Neural progenitor cell (in vitro differentiated cells): ENCODE measurements around the gene HIVEP1. TPM values are rescaled to one million over a fixed set of nuclear protein-coding genes. Genes with fewer than 3 reads are reported as not detected.

ENCODE experiments used
- DNase-seq: peaks from one replicate; pipeline ENCODE4 v3.0.0-alpha.2; 2016; ENCODE audit warnings: low spot score
- H2AFZ ChIP-seq: fragments of 200-600 bp; sonication (generic); replicated peaks from 2 replicates; pipeline ENCODE4 v1.6.1; 2016; ENCODE audit warnings: antibody characterized with exemption
- H3F3A ChIP-seq: fragments of 200-600 bp; sonication (generic); 2 replicates; pipeline ENCODE4 v1.6.1; 2016; ENCODE audit warnings: antibody characterized with exemption, low read depth
- H3K27ac ChIP-seq: fragments of 200-600 bp; sonication (generic); 2 replicates; pipeline ENCODE4 v1.5.1; 2016; ENCODE audit warnings: mild to moderate bottlenecking
- H3K27me3 ChIP-seq: fragments of 200-600 bp; sonication (generic); 2 replicates; pipeline ENCODE4 v1.6.1; 2016; ENCODE audit warnings: mild to moderate bottlenecking, moderate library complexity
- H3K36me3 ChIP-seq: fragments of 200-600 bp; sonication (generic); 2 replicates; pipeline ENCODE4 v1.5.1; 2016
- H3K4me1 ChIP-seq: fragments of 200-600 bp; sonication (generic); 2 replicates; pipeline ENCODE4 v1.6.1; 2016; ENCODE audit warnings: mixed run types
- H3K4me2 ChIP-seq: fragments of 200-600 bp; sonication (generic); 2 replicates; pipeline ENCODE4 v1.6.1; 2016
- H3K4me3 ChIP-seq: fragments of 200-600 bp; sonication (generic); 2 replicates; pipeline ENCODE4 v1.5.1; 2016
- H3K79me2 ChIP-seq: fragments of 200-600 bp; sonication (generic); 2 replicates; pipeline ENCODE4 v1.6.1; 2016; ENCODE audit warnings: low read depth
- H3K9ac ChIP-seq: fragments of 200-600 bp; sonication (generic); 2 replicates; pipeline ENCODE4 v1.6.1; 2016
- H3K9me3 ChIP-seq: fragments of 200-600 bp; sonication (generic); 2 replicates; pipeline ENCODE4 v1.5.1; 2016; ENCODE audit warnings: low read depth
- H4K20me1 ChIP-seq: fragments of 200-600 bp; sonication (generic); 2 replicates; pipeline ENCODE4 v1.6.1; 2016; ENCODE audit warnings: low read depth
- H3K27ac Mint-ChIP-seq: 3 replicates; pipeline ENCODE4 v1.8.0; 2021; ENCODE audit warnings: mixed read lengths
- H3K27me3 Mint-ChIP-seq: 2 replicates; pipeline ENCODE4 v1.8.0; 2022; ENCODE audit warnings: low read depth, mild to moderate bottlenecking, inconsistent platforms, moderate library complexity, mixed read lengths; ENCODE audit not compliant: insufficient read depth
- H3K36me3 Mint-ChIP-seq: 3 replicates; pipeline ENCODE4 v1.8.0; 2021; ENCODE audit warnings: mixed read lengths
- H3K4me1 Mint-ChIP-seq: 3 replicates; pipeline ENCODE4 v1.8.0; 2021; ENCODE audit warnings: mixed read lengths
- H3K4me3 Mint-ChIP-seq: 3 replicates; pipeline ENCODE4 v1.8.0; 2021; ENCODE audit warnings: mild to moderate bottlenecking, moderate library complexity, mixed read lengths
- H3K9me3 Mint-ChIP-seq: 3 replicates; pipeline ENCODE4 v1.8.0; 2020; ENCODE audit warnings: mixed read lengths
- EZH2 ChIP-seq: fragments of 200-600 bp; sonication (generic); IDR thresholded peaks from 2 replicates; pipeline ENCODE4 v1.6.1; 2017; ENCODE audit warnings: antibody characterized with exemption, mild to moderate bottlenecking, moderate library complexity
- EZH2phosphoT487 ChIP-seq: fragments of 200-600 bp; sonication (generic); IDR thresholded peaks from 2 replicates; pipeline ENCODE4 v1.6.1; 2017; ENCODE audit warnings: antibody characterized with exemption
- total RNA-seq: library from RNA; depleted of rRNA; stranded (reverse); fragments of >200 nt; gene quantifications from 2 replicates; pipeline ENCODE4 v1.2.3, GENCODE V29; 2015; ENCODE audit warnings: low replicate concordance
- TF ChIP-seq, protein P1 (sequence below): fragments of 200-600 bp; sonication (generic); IDR thresholded peaks from 2 replicates; pipeline ENCODE4 v1.5.1; 2017; ENCODE audit warnings: antibody characterized with exemption, mild to moderate bottlenecking

The HIVEP1 gene
- total RNA-seq, 1 donor from 2014 or later: 23.3 TPM

DNA sequence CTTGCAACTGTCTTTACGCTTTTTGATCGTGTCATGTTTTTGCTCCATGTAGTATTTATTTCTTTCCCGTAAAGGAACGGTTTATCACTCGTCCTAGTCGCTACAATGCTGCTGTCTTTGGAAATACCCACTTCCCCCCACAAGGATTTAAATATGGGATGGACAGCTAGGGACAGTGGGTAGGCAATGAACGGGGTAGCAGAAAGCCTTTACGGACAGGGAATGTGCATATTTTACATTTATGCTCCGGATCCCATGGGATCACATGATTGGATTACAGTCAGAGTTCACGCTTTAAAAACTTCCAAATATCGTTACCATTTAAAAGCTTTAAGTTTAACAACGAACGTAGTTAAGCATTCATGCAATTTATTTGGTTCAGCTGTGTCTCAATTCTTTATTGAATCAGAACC is 1.2 kb downstream of the HIVEP1 start:
- Mint-ChIP-seq H3K9me3 (peaks cover 7% of the 10 kb centered on the region), H3K4me1 (peaks cover 26% of the 10 kb centered on the region), H3K4me3 (peak overlapping the region; percentile 96), H3K27ac (peak overlapping the region; percentile 94), H3K36me3 (peaks cover 33% of the 10 kb centered on the region), H3K27me3 (peaks cover 9% of the 10 kb centered on the region)
- Histone ChIP-seq H3K4me3 (peak overlapping the region; percentile 85), H3K27ac (peak overlapping the region; percentile 92), H3K9ac (peak overlapping the region; percentile 3), H3K9me3 (peaks cover 4% of the 10 kb centered on the region), H3K4me1 (peaks cover 21% of the 10 kb centered on the region), H2AFZ (peak overlapping the region; percentile 26), H3K79me2 (peaks cover 62% of the 10 kb centered on the region), H3F3A (peaks cover 43% of the 10 kb centered on the region), H3K4me2 (peak overlapping the region; percentile 88), H3K36me3 (peaks cover 19% of the 10 kb centered on the region), H3K27me3 (peaks cover 12% of the 10 kb centered on the region), H4K20me1 (no peaks in the 10 kb centered on the region)
- no peak for DNase-seq
- TF ChIP-seq, protein P1, sequence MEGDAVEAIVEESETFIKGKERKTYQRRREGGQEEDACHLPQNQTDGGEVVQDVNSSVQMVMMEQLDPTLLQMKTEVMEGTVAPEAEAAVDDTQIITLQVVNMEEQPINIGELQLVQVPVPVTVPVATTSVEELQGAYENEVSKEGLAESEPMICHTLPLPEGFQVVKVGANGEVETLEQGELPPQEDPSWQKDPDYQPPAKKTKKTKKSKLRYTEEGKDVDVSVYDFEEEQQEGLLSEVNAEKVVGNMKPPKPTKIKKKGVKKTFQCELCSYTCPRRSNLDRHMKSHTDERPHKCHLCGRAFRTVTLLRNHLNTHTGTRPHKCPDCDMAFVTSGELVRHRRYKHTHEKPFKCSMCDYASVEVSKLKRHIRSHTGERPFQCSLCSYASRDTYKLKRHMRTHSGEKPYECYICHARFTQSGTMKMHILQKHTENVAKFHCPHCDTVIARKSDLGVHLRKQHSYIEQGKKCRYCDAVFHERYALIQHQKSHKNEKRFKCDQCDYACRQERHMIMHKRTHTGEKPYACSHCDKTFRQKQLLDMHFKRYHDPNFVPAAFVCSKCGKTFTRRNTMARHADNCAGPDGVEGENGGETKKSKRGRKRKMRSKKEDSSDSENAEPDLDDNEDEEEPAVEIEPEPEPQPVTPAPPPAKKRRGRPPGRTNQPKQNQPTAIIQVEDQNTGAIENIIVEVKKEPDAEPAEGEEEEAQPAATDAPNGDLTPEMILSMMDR: no peak
- TF ChIP-seq EZH2phosphoT487 (no peak), EZH2 (no peak)

DNA sequence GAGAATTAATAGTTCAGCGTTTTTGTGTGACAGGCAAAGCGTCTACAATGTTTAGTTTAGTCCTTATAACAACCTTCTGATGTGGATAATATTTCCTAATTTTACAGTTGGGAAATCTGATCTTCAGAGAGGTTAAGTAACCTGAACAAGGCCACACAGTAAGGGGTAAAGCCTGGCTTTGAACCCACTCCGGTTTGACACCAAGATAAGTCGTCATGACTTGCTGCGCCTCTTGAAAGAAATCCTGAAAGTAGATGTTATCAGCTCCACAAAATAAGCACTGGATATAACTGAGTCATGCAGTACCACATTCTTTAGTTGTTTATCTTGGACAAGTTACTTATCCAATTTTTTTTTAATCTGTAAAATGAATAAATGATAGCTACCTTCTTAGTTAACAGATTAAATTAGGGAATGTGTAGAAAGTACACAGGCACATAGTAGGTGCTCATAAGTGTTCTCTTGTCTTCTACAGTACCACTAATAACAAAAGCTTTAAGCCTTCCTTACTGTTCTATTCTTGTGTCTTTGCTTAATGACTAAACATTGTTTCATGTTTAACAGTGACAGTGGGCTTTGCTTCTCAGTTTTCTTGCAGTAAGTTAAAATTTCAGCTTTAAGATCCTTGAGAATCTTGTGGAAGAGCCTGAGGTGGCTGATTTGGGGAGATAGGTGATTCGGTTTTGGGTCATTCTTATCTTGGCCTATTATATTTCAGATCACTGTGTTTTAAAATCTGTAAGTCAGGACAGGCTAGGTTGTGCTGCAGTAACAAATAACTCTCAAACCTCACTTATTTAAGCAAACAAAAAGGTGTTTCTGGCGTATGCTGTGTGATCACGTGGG is 2.1 kb downstream of the HIVEP1 start:
- Histone ChIP-seq H3K4me1 (peaks cover 26% of the 10 kb centered on the region), H3K79me2 (peaks cover 69% of the 10 kb centered on the region), H2AFZ (no peak overlapping the region), H3K27me3 (peaks cover 11% of the 10 kb centered on the region), H3K9me3 (peaks cover 4% of the 10 kb centered on the region), H3K4me3 (peak overlapping the region; percentile 85), H3K4me2 (peak overlapping the region; percentile 88), H3K27ac (peak overlapping the region; percentile 92), H3K9ac (no peak overlapping the region), H3F3A (peaks cover 38% of the 10 kb centered on the region), H3K36me3 (peaks cover 19% of the 10 kb centered on the region), H4K20me1 (no peaks in the 10 kb centered on the region)
- Mint-ChIP-seq H3K9me3 (peaks cover 7% of the 10 kb centered on the region), H3K27ac (no peak overlapping the region), H3K36me3 (peaks cover 40% of the 10 kb centered on the region), H3K27me3 (peaks cover 6% of the 10 kb centered on the region), H3K4me1 (peaks cover 26% of the 10 kb centered on the region), H3K4me3 (peak overlapping the region; percentile 96)
- TF ChIP-seq, protein P1: no peak
- TF ChIP-seq EZH2 (no peak), EZH2phosphoT487 (no peak)
- DNase-seq: no peak

DNA sequence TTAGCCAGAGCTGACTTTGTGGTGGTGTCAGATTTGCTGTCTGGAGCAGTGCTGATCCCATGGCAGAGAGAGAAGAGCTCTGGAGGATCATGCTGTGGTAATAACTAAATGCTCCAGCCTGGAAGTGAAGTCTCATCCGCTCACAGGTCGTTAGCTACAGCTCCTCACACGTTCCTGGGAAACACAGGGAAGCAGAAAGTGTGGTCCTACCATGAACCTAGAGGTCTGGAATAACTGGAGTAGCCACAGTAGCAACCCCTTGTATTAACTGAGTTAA is 2.7 kb downstream of the HIVEP1 start:
- peaks cover 4% of the 10 kb centered on the region for H3K9me3 ChIP-seq
- Mint-ChIP-seq H3K27me3 (peaks cover 6% of the 10 kb centered on the region), H3K4me3 (peak overlapping the region; percentile 38), H3K4me1 (peaks cover 24% of the 10 kb centered on the region), H3K36me3 (peaks cover 46% of the 10 kb centered on the region), H3K27ac (no peak overlapping the region), H3K9me3 (peaks cover 7% of the 10 kb centered on the region)
- H3K27me3 ChIP-seq: peaks cover 6% of the 10 kb centered on the region
- peaks cover 69% of the 10 kb centered on the region for H3K79me2 ChIP-seq
- no peak overlapping the region for H3K4me3 ChIP-seq
- no peaks in the 10 kb centered on the region for H4K20me1 ChIP-seq
- H3K9ac ChIP-seq: no peak overlapping the region
- DNase-seq: no peak
- H3K4me1 ChIP-seq: peaks cover 20% of the 10 kb centered on the region
- TF ChIP-seq, protein P1: no peak
- TF ChIP-seq EZH2phosphoT487 (no peak), EZH2 (no peak)
- H3K36me3 ChIP-seq: peaks cover 19% of the 10 kb centered on the region
- no peak overlapping the region for H2AFZ ChIP-seq
- no peak overlapping the region for H3K27ac ChIP-seq
- H3K4me2 ChIP-seq: no peak overlapping the region
- H3F3A ChIP-seq: peaks cover 32% of the 10 kb centered on the region
